Memory B cell (primary cell): ENCODE results near the gene DPPA5.

ENCODE experiments used
- ATAC-seq: fragments of 150-1000 bp; cut with Tn5 transposase; 2 replicates; pipeline ENCODE4 v1.10.0; 2021; ENCODE audit warnings: low read depth, mild to moderate bottlenecking, moderate library complexity
- DNase-seq, 2 donors: peaks; one replicate each; pipeline ENCODE4 v3.0.0; 2022; ENCODE audit warnings: low spot score in 2 of 2
- H3K27ac Mint-ChIP-seq: one replicate; pipeline ENCODE4 v1.8.0; 2022; ENCODE audit warnings: mild to moderate bottlenecking, moderate library complexity, mixed read lengths
- H3K27me3 Mint-ChIP-seq: one replicate; pipeline ENCODE4 v1.8.0; 2022; ENCODE audit warnings: mixed read lengths
- H3K36me3 Mint-ChIP-seq: one replicate; pipeline ENCODE4 v1.8.0; 2022; ENCODE audit warnings: mild to moderate bottlenecking, mixed read lengths
- H3K4me1 Mint-ChIP-seq: one replicate; pipeline ENCODE4 v1.8.0; 2022; ENCODE audit warnings: mixed read lengths
- H3K4me3 Mint-ChIP-seq: one replicate; pipeline ENCODE4 v1.8.0; 2022; ENCODE audit warnings: mild to moderate bottlenecking, moderate library complexity, mixed read lengths
- H3K9me3 Mint-ChIP-seq: one replicate; pipeline ENCODE4 v1.8.0; 2022; ENCODE audit warnings: mixed read lengths

Gene DPPA5

DNA sequence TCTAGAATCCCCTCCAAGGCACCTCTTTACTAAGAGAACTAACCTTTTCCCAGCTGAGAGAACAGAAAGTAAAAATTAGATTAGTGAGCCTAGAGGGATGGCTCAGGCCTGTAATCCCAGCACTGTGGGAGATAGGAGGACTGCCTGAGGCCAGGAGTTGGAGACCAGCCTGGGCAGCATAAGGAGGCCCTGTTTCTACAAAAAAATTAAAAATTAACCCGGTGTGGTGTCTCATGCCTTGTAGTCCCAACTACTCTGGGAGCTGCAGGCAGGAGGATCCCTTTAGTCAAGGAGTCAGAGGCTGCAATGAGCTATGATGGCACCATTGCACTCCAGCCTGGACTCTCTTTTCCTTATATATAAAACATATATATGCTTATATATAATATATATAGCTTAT is 21.1 kb upstream of the DPPA5 start:
- no peak overlapping the region for H3K4me3 Mint-ChIP-seq

DNA sequence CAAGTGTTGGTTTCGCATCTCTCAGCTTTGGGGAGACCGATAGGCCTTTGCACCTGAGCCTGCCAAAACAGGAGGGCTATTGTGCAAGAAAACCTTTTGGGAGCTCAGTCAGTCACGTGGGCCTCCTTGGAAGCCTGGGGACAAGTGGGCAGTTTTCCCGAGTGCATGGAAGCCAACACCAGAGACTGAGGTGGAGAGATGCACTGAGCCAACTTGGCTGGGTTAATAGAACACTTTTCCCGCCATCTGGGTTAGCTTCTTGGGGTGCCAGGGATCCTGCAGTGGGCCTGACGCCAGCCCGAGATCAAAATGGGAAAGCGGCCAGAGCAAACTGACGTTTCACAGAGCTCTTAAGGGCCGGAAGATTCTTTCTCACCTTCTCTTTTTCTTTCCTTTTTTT is 18.4 kb upstream of the DPPA5 start:
- H3K4me3 Mint-ChIP-seq: no peak overlapping the region
- H3K27ac Mint-ChIP-seq: no peak overlapping the region
- H3K4me1 Mint-ChIP-seq: no peaks in the 10 kb centered on the region
- peaks cover 1% of the 10 kb centered on the region for H3K9me3 Mint-ChIP-seq
- DNase-seq: no peak
- no peaks in the 10 kb centered on the region for H3K27me3 Mint-ChIP-seq
- H3K36me3 Mint-ChIP-seq: no peaks in the 10 kb centered on the region
- ATAC-seq: no peak

More for the DNA sequence above, 21.1 kb upstream of the DPPA5 start:
- no peaks in the 10 kb centered on the region for H3K27me3 Mint-ChIP-seq
- DNase-seq (no peak), ATAC-seq (no peak)
- no peaks in the 10 kb centered on the region for H3K9me3 Mint-ChIP-seq
- H3K27ac Mint-ChIP-seq: no peak overlapping the region
- no peaks in the 10 kb centered on the region for H3K36me3 Mint-ChIP-seq
- H3K4me1 Mint-ChIP-seq: no peaks in the 10 kb centered on the region

DNA sequence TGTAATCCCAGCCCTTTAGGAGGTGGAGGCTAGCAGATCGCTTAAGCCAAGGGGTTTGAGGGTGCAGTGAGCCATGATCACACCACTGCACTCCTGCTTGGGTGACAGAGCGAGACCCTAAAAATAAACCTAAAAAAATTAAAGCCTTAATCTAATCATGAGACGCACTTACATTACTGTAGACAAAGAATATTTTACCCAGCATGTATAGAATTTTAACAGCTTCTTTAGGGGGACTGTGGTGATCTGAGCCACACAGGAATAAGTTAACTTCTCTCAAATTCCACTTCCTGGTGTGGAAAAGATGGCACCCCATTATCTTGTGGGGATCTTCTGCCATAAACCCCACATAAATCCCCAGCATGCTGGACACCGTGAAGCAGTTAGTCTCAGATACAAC is 17.9 kb upstream of the DPPA5 start:
- Mint-ChIP-seq H3K4me1 (no peaks in the 10 kb centered on the region), H3K4me3 (no peak overlapping the region), H3K27me3 (no peaks in the 10 kb centered on the region), H3K9me3 (peaks cover 1% of the 10 kb centered on the region), H3K36me3 (no peaks in the 10 kb centered on the region), H3K27ac (no peak overlapping the region)
- ATAC-seq (no peak), DNase-seq (no peak)

DNA sequence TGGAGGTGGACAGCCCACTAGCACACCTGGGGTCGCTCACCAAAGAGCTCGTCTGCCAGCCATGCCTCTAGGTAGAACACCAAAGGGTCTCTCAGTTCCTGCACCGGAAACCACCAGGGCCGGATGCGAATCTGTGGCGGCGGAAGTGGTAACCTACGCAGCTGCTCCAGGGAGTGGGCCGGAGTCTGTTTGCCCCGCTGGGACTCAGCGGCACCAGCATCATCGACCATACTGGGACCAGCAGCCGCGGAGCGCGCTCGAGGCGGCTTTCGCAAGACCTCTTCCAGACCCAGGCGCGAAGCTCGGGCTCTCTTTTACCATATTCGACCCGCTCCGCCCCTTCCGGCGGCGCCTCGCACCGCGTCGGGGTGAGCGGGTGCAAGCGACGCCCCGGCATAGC is 15.5 kb upstream of the DPPA5 start, which contains the start of gene OOEP:
TSS of gene OOEP (minus strand) at position 335 of the 400 bp plus-strand sequence. CDS start at position 230, 105 bp downstream.
- ATAC-seq (no peak), DNase-seq (no peak)
- Mint-ChIP-seq H3K27ac (no peak within 1 kb of the TSS), H3K4me1 (no peaks in the 10 kb centered on the region), H3K36me3 (no peaks in the 10 kb centered on the region), H3K27me3 (peaks cover 3% of the 10 kb centered on the region), H3K9me3 (peaks cover 1% of the 10 kb centered on the region), H3K4me3 (no peak within 1 kb of the TSS)

DNA sequence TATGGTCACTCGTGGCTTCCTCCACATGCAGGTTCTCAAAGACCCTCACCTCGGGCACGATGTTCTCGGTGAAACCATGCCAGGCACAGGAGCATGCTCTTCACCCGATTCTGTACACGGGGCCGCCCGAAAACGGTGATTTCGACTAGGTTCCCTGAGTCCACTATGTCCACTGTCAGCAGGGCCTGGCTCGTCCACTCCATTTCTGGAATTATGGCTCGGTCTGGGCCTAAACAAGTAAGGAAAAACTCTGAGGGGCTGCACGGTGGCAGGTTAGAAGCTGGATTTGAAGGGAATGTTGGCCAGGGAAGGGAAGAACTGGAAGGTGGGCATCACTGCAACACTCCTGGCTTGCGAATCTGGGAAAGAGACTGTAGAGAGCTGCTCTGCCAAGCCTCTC is 15.1 kb upstream of the DPPA5 start:
- H3K4me1 Mint-ChIP-seq: no peaks in the 10 kb centered on the region
- DNase-seq: no peak
- no peak overlapping the region for H3K4me3 Mint-ChIP-seq
- H3K27me3 Mint-ChIP-seq: peaks cover 3% of the 10 kb centered on the region
- no peaks in the 10 kb centered on the region for H3K36me3 Mint-ChIP-seq
- H3K9me3 Mint-ChIP-seq: peaks cover 1% of the 10 kb centered on the region
- no peak for ATAC-seq
- no peak overlapping the region for H3K27ac Mint-ChIP-seq

DNA sequence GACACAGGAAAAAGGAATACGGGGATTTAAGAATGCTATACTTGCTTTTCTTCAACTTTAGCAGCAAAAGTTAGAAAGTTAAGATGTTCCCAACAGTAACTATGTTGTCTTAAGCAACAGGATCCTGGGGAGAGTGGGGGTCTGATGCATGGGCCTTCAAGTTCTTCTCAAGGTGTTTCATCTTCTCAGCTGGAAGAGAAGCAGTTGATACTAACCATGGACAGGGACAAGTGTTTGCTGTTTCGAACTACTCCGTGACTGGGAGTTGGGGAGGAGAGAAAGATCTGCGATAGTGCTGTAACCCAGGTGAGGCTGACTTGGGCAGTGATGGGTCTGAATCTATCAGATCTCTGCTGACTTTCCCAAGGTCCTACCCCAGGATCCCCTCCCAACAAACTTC is 14.6 kb upstream of the DPPA5 start:
- Mint-ChIP-seq H3K36me3 (no peaks in the 10 kb centered on the region), H3K4me1 (no peaks in the 10 kb centered on the region), H3K27ac (no peak overlapping the region), H3K27me3 (peaks cover 3% of the 10 kb centered on the region), H3K4me3 (no peak overlapping the region), H3K9me3 (peaks cover 1% of the 10 kb centered on the region)
- ATAC-seq (no peak), DNase-seq (no peak)

DNA sequence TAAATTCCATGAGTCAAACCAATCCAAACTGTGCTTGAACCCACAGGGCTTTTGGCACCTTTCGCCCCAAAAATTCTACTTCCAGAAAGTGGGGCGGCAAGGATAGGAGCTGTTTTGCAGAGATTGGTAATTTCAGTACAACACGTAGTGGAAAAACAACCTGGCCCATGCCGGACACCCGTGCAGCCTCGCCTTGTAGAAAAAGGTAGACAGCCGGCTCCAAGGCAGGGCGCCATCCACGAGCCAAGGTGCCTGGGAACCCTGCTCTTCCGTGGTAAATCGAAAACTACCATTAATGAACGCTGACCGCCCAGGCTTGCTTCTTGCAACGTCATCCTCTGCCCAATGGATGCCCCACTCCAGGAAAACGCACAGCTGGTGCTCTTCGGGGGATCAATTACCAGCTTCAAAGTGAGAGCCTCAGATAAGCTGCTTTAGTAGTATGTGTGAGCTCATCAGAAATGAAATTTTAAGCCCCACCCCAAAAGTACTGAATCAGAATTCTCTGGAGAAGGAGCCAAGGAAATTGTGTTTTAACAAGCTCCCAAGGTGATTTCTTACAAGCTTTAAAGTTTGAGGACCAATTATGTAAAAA is 13.8 kb upstream of the DPPA5 start:
- no peaks in the 10 kb centered on the region for H3K4me1 Mint-ChIP-seq
- no peaks in the 10 kb centered on the region for H3K36me3 Mint-ChIP-seq
- peaks cover 3% of the 10 kb centered on the region for H3K27me3 Mint-ChIP-seq
- no peak overlapping the region for H3K4me3 Mint-ChIP-seq
- DNase-seq: no peak
- no peak overlapping the region for H3K27ac Mint-ChIP-seq
- no peak for ATAC-seq
- H3K9me3 Mint-ChIP-seq: peaks cover 1% of the 10 kb centered on the region

DNA sequence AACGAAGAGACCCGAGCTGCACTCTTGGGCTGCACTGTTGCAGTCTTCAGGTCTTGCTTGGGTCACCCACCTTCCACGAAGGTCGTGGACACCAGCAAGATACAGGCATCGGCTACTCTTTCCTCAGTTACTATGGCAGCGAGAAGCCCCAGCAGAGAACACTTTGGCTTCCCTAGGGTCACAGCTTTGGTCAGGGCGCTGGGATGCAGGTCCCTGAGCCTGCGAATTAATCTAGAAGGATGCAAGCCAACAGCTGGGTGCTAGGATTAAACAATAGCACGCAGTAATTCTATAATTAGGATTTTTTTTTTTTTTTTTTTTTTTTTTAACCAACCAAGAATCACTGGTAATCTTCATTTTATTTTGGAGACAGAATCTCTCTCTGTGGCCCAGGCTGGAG is 10.5 kb upstream of the DPPA5 start:
- H3K4me1 Mint-ChIP-seq: no peaks in the 10 kb centered on the region
- H3K27me3 Mint-ChIP-seq: peaks cover 3% of the 10 kb centered on the region
- H3K9me3 Mint-ChIP-seq: no peaks in the 10 kb centered on the region
- no peaks in the 10 kb centered on the region for H3K36me3 Mint-ChIP-seq
- ATAC-seq (no peak), DNase-seq (no peak)
- H3K4me3 Mint-ChIP-seq: no peak overlapping the region
- no peak overlapping the region for H3K27ac Mint-ChIP-seq

DNA sequence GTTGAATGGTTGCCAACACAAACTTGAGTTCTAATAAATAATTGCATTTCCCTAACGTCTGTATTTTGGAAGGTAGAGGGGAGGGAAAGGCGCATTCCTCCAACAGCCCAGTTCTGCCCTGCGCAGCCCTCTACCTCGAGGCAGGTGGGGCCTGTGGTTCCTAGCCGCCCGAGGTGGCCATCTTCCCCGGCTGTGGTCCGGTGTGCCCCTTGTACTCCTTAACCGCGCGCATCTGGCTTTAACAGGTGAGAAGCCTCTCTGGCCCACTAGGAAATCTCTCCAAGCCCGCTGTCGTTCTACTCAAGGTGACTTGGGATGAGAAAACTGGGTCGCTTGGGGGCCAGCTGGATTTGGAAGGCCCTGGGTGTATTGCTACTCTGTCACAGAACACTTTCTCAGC is 10.0 kb upstream of the DPPA5 start:
- Mint-ChIP-seq H3K4me3 (no peak overlapping the region), H3K9me3 (no peaks in the 10 kb centered on the region), H3K27me3 (peaks cover 4% of the 10 kb centered on the region), H3K36me3 (no peaks in the 10 kb centered on the region), H3K4me1 (no peaks in the 10 kb centered on the region), H3K27ac (no peak overlapping the region)
- DNase-seq (no peak), ATAC-seq (no peak)

DNA sequence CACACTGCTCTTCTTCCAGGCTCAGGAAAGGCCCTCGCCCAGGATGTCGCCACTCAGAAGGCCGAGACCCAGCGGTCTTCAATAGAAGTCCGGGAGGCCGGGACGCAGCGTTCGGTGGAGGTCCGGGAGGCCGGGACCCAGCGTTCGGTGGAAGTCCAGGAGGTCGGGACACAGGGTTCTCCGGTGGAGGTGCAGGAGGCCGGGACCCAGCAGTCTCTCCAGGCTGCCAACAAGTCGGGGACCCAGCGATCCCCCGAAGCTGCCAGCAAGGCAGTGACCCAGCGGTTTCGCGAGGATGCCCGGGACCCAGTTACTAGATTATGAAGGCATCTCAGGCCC is 9.4 kb upstream of the DPPA5 start:
- Mint-ChIP-seq H3K4me1 (no peaks in the 10 kb centered on the region), H3K36me3 (no peaks in the 10 kb centered on the region), H3K27me3 (peaks cover 4% of the 10 kb centered on the region), H3K4me3 (no peak overlapping the region), H3K9me3 (no peaks in the 10 kb centered on the region), H3K27ac (no peak overlapping the region)
- ATAC-seq (no peak), DNase-seq (no peak)

DNA sequence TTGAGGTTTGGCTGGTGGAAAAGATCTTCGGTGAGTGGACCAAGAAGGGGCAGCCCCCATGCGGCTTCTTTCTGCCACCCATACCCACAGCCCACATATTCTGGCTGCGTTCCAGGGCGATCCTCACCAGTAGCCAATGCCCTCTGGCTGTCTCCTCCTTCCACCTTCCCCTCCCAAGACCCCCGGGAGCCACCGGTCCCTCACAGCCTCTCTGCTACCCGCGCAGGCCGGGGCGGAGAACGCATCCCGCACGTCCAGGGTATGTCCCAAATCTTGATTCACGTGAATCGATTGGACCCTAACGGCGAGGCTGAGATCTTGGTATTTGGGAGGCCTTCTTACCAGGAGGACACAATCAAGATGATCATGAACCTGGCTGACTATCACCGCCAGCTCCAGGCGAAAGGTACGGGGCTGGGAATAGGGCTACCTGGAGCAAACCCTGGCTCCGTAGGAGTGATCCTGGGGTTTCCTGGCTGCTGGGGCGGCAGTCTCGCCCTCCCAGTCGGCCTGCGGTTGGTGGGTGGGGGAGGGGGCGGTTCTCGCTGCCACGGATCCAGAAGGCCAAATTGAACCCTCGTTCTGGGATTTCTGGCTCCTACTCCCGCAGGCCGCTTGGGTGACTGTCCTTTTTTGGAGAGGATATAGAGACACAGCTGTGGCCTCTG is 8.9 kb upstream of the DPPA5 start:
- ATAC-seq (no peak), DNase-seq (no peak)
- Mint-ChIP-seq H3K27ac (no peak overlapping the region), H3K4me1 (no peaks in the 10 kb centered on the region), H3K9me3 (no peaks in the 10 kb centered on the region), H3K36me3 (no peaks in the 10 kb centered on the region), H3K27me3 (peaks cover 7% of the 10 kb centered on the region), H3K4me3 (no peak overlapping the region)

DNA sequence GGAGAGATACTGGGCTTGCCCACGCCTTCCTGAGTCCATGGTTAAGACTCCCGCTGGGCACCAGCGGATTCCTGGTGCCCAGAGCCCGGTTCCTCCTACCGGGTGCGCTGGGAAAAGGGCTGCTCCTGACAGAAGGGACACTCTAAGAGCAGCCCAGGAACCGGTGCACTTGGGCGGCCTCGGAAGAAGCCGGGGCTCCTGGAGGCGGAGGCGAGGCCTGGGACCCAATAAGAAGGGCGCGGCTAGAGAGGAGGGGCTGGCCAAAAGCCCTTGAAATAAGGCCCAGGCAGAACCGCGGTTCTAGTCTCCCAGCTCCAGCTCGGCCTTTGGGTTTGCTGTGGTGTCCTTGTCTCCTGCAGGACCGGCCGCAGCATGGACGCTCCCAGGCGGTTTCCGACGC is 8.3 kb upstream of the DPPA5 start, which contains the start of gene KHDC3L:
TSS of gene KHDC3L (plus strand) at position 301 of the 400 bp plus-strand sequence. CDS start at position 373, 72 bp downstream.
- Mint-ChIP-seq H3K4me3 (no peak within 1 kb of the TSS), H3K4me1 (no peaks in the 10 kb centered on the region), H3K36me3 (no peaks in the 10 kb centered on the region), H3K9me3 (no peaks in the 10 kb centered on the region), H3K27me3 (peaks cover 8% of the 10 kb centered on the region), H3K27ac (no peak within 1 kb of the TSS)
- ATAC-seq (no peak), DNase-seq (no peak)

DNA sequence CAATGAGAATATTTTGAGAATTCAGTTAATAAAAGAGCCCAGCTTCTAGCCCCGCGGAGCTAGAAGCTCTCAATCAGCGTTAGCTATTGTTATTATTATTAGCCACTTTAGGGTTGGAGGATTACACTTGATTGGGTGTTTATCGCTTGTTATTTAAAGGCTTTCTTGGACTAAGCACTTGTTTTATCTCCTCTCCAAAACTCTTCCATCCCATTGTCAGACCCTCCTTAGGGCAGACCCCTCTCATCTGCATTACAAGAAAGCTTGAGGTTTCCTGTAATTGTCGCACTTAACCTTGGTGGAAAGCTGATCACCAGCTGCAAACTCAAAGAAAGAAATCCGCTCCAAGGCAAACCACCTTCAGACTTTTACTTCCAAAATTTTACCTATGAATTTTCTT is 4.8 kb downstream of the DPPA5 start:
- Mint-ChIP-seq H3K9me3 (no peaks in the 10 kb centered on the region), H3K27ac (no peak overlapping the region), H3K27me3 (peaks cover 13% of the 10 kb centered on the region), H3K4me3 (no peak overlapping the region), H3K4me1 (no peaks in the 10 kb centered on the region), H3K36me3 (no peaks in the 10 kb centered on the region)
- no peak for DNase-seq
- no peak for ATAC-seq

DNA sequence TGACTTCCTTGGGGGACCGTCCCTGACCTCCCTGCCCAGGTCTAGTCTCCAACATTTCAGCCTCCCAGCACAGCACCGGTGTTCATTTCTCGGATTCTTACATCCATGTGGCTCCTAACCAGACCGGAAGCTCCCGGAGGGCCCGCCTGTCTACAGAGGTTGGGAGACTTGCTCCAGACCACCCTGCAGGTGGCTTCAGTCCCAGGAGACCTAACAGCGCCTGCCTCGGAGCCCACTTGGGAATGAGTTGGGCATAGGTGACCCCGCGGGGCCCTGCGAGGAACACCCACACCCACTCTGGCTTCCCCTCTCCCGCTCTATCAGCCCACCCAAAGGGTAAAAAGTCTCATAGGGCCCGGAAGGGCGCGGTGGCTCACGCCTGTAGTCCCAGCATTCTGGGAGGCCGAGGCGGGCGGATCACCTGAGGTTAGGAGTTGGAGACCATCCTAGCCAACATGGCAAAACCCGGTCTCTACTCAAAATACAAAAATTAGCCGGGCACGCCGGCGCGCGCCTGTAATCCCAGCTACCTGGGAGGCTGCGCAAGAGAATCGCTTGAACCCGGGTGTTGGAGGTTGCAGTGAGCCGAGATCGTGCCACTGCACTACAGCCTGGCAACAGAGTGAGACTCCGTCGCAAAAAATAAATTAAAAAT is 5.4 kb downstream of the DPPA5 start:
- no peaks in the 10 kb centered on the region for H3K9me3 Mint-ChIP-seq
- ATAC-seq (no peak), DNase-seq (no peak)
- H3K27me3 Mint-ChIP-seq: peaks cover 13% of the 10 kb centered on the region
- H3K36me3 Mint-ChIP-seq: no peaks in the 10 kb centered on the region
- H3K4me1 Mint-ChIP-seq: no peaks in the 10 kb centered on the region
- no peak overlapping the region for H3K27ac Mint-ChIP-seq
- no peak overlapping the region for H3K4me3 Mint-ChIP-seq

DNA sequence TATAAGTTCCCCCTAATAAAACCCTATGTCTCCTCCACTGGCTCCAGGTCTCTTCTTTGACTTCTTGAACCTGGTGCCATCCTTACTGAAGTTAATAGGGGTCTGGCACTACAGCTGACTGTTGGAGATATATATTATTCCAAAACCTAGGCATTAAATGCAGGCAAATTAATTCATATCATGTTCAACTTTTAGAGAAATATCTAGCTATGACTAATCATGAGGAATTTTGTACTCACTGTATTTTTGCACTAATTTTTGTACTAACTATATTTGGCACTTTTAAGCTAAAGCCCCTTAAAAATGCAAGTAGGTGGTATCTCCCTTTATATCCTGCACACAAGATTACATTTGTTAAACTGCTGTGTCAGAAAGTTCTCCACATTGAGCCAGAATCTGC is 10.9 kb downstream of the DPPA5 start:
- DNase-seq: no peak
- Mint-ChIP-seq H3K27me3 (peaks cover 3% of the 10 kb centered on the region), H3K36me3 (no peaks in the 10 kb centered on the region), H3K9me3 (no peaks in the 10 kb centered on the region), H3K27ac (no peak overlapping the region), H3K4me1 (peaks cover 2% of the 10 kb centered on the region), H3K4me3 (no peak overlapping the region)
- no peak for ATAC-seq
